ENCODE measurements around the gene CSMD2. TPM values are rescaled to one million over a fixed set of nuclear protein-coding genes. Genes with fewer than 3 reads are reported as not detected.

Gene CSMD2
- total RNA-seq, 1 donor from 2014 or later: 0.75 TPM

DNA sequence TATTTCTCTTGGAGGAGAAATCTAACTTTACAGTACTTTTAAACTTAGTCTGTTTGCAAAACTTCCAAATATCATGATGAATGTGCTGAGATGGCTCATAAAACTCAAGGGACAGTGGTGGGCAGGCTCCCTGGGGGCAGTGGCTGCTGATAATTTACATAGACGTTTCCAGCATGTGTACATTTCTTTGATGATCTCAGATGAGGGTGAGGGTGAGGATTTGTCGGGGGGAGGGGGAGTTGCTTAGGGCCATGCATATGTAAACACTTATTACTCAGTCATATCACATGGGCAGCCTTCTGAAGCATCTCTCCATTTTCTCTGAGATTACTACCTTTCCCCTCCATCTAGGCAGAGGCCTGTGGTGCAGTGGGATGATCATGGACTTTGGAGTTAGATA is 454.1 kb downstream of the CSMD2 start:
- H3K27me3 ChIP-seq (ENCODE audit: control insufficient read depth, insufficient read depth, low read length): no peaks in the 10 kb centered on the region
- H3K36me3 ChIP-seq (ENCODE audit: control insufficient read depth, insufficient read depth, low read length): no peaks in the 10 kb centered on the region

DNA sequence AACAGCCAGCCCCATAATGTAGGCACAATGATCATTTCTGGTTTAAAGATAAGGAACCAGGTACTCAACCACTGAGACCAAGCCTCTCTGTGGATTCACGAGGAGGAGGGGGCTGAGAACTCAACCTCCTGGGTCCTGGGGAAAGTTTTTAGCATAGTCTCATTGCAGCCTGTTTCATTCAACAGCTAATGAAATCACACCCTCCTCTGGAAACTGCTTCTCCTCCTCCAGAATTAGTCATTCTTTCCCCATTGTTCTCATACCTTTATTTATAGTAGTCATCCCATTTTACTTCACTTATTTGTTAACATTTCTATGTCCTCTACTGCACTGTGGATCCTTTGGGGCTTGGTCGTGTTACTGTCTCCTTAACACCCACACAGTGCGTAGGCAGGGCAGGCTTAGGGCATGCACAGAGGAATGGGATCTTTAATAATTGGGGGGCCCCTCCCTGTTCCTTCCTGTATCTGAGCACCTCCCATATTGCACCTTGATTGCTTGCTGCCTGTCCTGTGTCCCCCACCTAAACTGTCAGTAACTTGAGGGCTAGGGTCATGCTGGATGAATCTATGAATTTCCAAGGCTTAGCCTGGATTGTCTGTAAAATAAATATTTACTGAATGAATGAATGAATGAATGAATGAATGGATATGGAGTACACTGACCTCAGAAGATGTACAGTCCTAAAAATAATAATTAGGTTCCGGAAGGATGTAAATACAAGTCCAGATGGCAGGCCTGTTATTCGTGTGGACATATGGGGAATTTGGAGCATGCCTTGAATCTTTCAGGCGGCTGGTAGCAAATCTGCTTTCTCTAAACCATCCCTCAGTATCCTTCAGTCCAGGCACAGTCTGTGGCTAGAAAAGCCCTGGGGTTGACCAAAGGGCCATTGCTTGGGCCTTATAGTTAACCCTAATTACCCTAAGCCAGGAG is 455.0 kb downstream of the CSMD2 start:
- TF ChIP-seq, protein P1, sequence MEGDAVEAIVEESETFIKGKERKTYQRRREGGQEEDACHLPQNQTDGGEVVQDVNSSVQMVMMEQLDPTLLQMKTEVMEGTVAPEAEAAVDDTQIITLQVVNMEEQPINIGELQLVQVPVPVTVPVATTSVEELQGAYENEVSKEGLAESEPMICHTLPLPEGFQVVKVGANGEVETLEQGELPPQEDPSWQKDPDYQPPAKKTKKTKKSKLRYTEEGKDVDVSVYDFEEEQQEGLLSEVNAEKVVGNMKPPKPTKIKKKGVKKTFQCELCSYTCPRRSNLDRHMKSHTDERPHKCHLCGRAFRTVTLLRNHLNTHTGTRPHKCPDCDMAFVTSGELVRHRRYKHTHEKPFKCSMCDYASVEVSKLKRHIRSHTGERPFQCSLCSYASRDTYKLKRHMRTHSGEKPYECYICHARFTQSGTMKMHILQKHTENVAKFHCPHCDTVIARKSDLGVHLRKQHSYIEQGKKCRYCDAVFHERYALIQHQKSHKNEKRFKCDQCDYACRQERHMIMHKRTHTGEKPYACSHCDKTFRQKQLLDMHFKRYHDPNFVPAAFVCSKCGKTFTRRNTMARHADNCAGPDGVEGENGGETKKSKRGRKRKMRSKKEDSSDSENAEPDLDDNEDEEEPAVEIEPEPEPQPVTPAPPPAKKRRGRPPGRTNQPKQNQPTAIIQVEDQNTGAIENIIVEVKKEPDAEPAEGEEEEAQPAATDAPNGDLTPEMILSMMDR (IDR thresholded peaks at IDR 0.05; ENCODE audit: insufficient read depth, low read length, poor library complexity, severe bottlenecking): no peak
- no peak for DNase-seq (ENCODE audit: low read depth)
- Histone ChIP-seq H3K4me3 (ENCODE audit: low read depth, low read length) (no peak overlapping the region), H3K27me3 (ENCODE audit: control insufficient read depth, insufficient read depth, low read length) (no peaks in the 10 kb centered on the region), H3K36me3 (ENCODE audit: control insufficient read depth, insufficient read depth, low read length) (no peaks in the 10 kb centered on the region)

More for the DNA sequence above, 454.1 kb downstream of the CSMD2 start:
- DNase-seq (ENCODE audit: low read depth): no peak
- TF ChIP-seq, protein P1 (IDR thresholded peaks at IDR 0.05; ENCODE audit: insufficient read depth, low read length, poor library complexity, severe bottlenecking): no peak
- H3K4me3 ChIP-seq (ENCODE audit: low read depth, low read length): no peak overlapping the region

DNA sequence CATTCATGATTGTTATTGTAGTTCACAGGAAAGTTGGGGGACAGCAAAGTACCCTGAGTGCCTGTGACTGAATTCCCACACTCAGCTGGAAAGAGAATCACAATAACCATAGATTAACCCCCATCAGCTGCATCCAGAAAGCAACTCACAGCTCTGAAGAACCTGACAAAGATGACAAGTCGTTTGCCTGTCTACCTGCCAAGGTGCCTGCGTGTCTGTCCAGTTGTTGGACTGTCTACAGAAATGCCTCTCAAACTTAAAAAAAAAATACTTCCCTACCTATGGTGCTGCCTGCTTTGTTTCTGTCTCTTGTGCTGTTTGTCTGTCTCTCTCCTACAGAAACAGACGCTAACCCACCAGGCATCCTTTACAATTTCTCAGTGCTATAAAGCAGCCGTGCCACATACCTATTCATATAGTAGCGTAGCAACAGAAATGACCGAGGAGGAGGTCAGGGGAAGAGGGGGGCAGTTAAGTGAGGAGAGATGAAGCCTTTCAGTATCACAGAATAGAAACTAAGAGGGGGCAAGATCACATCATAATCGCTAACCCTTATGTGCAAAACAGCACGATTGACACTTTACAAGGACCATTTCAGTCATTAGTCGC is 455.8 kb downstream of the CSMD2 start:
- Histone ChIP-seq H3K4me3 (ENCODE audit: low read depth, low read length) (no peak overlapping the region), H3K36me3 (ENCODE audit: control insufficient read depth, insufficient read depth, low read length) (no peaks in the 10 kb centered on the region), H3K27me3 (ENCODE audit: control insufficient read depth, insufficient read depth, low read length) (no peaks in the 10 kb centered on the region)
- TF ChIP-seq, protein P1 (IDR thresholded peaks at IDR 0.05; ENCODE audit: insufficient read depth, low read length, poor library complexity, severe bottlenecking): no peak
- DNase-seq (ENCODE audit: low read depth): no peak

DNA sequence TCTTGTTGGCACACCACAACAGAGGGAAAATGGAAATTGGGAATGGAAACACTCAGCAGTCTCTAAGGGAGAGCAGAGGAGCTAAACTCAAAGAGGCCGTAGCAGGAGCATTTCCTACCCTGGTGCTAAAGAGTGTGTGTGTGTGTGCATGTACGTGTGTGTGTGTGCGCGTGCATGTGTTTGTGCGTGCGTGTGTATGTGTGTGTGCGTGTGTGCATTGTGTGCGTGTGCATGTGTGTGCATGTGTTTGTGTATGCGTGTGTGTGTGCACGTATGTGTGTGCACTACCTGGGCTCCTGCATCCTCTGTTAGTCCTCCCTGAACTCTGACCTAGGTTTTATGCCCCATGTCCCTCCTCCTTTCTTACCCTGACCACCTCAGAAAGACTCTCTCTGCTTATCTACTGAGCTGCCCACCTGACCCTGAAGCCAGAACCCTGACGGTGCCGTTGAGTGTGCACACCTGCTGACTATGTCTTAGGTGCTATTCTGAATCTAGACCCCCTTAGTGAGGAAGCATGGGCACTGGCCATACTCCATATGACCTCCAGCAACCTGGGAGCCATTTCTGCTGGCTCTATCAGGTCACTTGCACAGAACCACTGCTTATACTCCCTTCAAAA is 458.3 kb downstream of the CSMD2 start:
- TF ChIP-seq, protein P1 (IDR thresholded peaks at IDR 0.05; ENCODE audit: insufficient read depth, low read length, poor library complexity, severe bottlenecking): no peak

DNA sequence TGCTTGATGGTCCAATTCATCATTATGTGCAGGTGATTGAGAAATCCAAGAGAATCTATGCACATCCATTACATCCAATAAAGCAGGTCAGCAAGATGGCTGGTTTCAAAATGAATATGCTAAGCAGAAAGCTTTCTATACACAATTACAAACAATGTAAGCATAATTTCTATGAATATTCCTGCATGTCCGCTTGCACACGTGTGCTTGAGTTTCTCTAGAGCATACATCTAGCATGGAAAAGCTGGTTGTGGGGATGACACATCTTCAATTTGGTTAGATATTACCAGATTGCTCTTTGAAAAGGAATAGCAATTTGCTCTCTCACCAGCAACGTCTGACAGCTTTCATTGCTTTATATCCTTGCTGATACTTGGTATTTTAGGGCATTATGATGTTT is 461.6 kb downstream of the CSMD2 start:
- Histone ChIP-seq H3K36me3 (ENCODE audit: control insufficient read depth, insufficient read depth, low read length) (no peaks in the 10 kb centered on the region), H3K27me3 (ENCODE audit: control insufficient read depth, insufficient read depth, low read length) (no peaks in the 10 kb centered on the region), H3K4me3 (ENCODE audit: low read depth, low read length) (no peak overlapping the region)
- no peak for DNase-seq (ENCODE audit: low read depth)
- TF ChIP-seq, protein P1 (IDR thresholded peaks at IDR 0.05; ENCODE audit: insufficient read depth, low read length, poor library complexity, severe bottlenecking): no peak

More for the DNA sequence above, 458.3 kb downstream of the CSMD2 start:
- Histone ChIP-seq H3K27me3 (ENCODE audit: control insufficient read depth, insufficient read depth, low read length) (no peaks in the 10 kb centered on the region), H3K4me3 (ENCODE audit: low read depth, low read length) (no peak overlapping the region), H3K36me3 (ENCODE audit: control insufficient read depth, insufficient read depth, low read length) (no peaks in the 10 kb centered on the region)
- no peak for DNase-seq (ENCODE audit: low read depth)
